Neural progenitor cell (in vitro differentiated cells): ENCODE measurements around the gene CPNE4.
"Not testable (repeated sequence)": the region's sequence is repeated elsewhere in the genome, so short reads cannot be mapped to it uniquely, and the experiment has no call there.

ENCODE experiments used
- CTCF ChIP-seq: fragments of 200-600 bp; sonication (generic); IDR thresholded peaks from 2 replicates; pipeline ENCODE4 v1.5.1; 2017; ENCODE audit warnings: antibody characterized with exemption, mild to moderate bottlenecking
- EZH2phosphoT487 ChIP-seq: fragments of 200-600 bp; sonication (generic); IDR thresholded peaks from 2 replicates; pipeline ENCODE4 v1.6.1; 2017; ENCODE audit warnings: antibody characterized with exemption

- TF ChIP-seq CTCF, EZH2phosphoT487: not testable (repeated sequence)
Measured at GRCh38 chr3:132044874-132045273, 10.1 kb upstream of the CPNE4 start.
